ENCODE data around the gene PRRT2.

PRRT2 gene

GRCh38 chr16:29842732-29843346, 30.8 kb downstream of the PRRT2 start:
- no peak for TF ChIP-seq ZFX (IDR thresholded peaks at IDR 0.05; ENCODE audit: borderline replicate concordance)
- TF ChIP-seq, protein P1, sequence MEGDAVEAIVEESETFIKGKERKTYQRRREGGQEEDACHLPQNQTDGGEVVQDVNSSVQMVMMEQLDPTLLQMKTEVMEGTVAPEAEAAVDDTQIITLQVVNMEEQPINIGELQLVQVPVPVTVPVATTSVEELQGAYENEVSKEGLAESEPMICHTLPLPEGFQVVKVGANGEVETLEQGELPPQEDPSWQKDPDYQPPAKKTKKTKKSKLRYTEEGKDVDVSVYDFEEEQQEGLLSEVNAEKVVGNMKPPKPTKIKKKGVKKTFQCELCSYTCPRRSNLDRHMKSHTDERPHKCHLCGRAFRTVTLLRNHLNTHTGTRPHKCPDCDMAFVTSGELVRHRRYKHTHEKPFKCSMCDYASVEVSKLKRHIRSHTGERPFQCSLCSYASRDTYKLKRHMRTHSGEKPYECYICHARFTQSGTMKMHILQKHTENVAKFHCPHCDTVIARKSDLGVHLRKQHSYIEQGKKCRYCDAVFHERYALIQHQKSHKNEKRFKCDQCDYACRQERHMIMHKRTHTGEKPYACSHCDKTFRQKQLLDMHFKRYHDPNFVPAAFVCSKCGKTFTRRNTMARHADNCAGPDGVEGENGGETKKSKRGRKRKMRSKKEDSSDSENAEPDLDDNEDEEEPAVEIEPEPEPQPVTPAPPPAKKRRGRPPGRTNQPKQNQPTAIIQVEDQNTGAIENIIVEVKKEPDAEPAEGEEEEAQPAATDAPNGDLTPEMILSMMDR (IDR thresholded peaks at IDR 0.05), result peak; percentile 15; the same call in 1 of the 2 replicates

GRCh38 chr16:29843931-29844330, 31.9 kb downstream of the PRRT2 start:
- H3K27ac ChIP-seq, result 0 out of 2 replicates have a peak overlapping the region, but pooled peaks have one; percentile 5
- TF ChIP-seq, protein P1 (IDR thresholded peaks at IDR 0.05), result no peak
- no peak for TF ChIP-seq ZFX (IDR thresholded peaks at IDR 0.05; ENCODE audit: borderline replicate concordance)

More at GRCh38 chr16:29842732-29843346, 30.8 kb downstream of the PRRT2 start:
- H3K27ac ChIP-seq, result no peak overlapping the region

- no peak overlapping the region for H3K27ac ChIP-seq
- TF ChIP-seq ZFX (IDR thresholded peaks at IDR 0.05; ENCODE audit: borderline replicate concordance), result no peak
- TF ChIP-seq, protein P1 (IDR thresholded peaks at IDR 0.05), result no peak
Observed at GRCh38 chr16:29844575-29845331, 32.8 kb downstream of the PRRT2 start.

- no peak for TF ChIP-seq ZFX (IDR thresholded peaks at IDR 0.05; ENCODE audit: borderline replicate concordance)
- TF ChIP-seq, protein P1 (IDR thresholded peaks at IDR 0.05), result no peak
- H3K27ac ChIP-seq, result no peak overlapping the region
Observed at GRCh38 chr16:29845656-29846055, 33.7 kb downstream of the PRRT2 start.

DNA sequence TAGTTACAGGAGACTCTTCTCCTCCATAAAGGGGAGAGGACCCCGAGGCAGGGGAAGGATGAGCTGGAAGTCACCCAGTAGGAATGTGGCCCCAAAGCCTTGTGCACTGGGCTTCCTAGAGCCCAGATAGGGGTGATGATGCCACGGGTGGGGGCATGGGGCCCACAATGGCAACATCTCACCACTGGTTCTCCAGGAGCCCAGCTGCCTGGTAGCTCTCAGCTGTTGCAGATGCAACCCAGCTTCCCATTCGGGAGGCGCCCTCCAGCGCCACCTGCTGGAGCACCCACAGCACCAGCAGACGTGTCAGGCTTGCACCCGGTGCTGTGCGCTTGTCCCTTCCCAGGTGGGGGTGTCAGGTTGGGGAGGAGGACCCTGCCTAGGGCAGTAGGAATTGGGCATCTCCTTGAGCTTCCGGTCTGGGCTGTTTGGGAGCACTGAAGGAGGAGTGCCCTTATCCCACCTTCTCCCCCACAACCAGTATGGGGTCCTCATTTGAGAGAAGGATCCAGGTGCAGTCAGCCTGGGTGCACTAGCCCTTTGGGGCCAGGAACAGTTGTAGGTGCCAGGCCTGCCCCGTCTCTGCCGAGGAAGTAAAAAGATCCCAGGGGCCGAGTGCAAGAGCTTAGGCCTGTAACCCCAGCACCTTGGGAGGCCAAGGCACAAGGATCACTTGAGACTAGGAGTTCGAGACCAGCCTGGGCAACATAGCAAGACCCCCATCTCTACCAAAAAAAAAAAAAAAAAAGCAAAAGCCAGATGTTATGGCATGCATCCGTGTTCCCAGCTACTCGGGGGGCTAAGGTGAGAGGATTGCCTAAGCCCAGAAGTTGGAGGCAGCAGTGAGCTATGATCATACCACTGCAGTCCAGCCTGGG, 36.7 kb downstream of the PRRT2 start:
- TF ChIP-seq ZFX (IDR thresholded peaks at IDR 0.05; ENCODE audit: borderline replicate concordance), result no peak
- TF ChIP-seq, protein P1 (IDR thresholded peaks at IDR 0.05), result peak; percentile 96
- H3K27ac ChIP-seq, result no peak overlapping the region

DNA sequence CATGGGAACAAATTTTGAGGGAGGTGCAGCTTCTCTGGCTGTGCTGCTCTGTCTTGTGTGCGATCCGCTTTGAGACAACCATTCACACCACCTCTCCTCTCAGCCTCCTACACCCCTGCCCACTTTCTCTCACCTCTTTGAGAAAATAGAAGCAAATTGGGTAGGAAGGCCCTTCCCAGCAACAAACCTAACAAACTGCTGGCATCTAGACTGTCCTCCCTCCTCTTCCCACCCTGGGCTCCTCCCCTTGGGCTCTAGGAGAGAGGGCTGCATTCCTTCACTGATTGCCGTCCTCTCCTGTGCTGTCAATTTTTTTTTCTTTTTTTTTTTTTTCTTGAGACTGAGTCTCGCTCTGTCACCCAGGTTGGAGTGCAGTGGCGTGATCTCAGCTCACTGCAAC, 37.5 kb downstream of the PRRT2 start:
- no peak for TF ChIP-seq ZFX (IDR thresholded peaks at IDR 0.05; ENCODE audit: borderline replicate concordance)
- TF ChIP-seq, protein P1 (IDR thresholded peaks at IDR 0.05), result no peak
- no peak overlapping the region for H3K27ac ChIP-seq

Data from 22Rv1 (cell line).